ENCODE data around the gene KCNMA1.

The KCNMA1 gene

GRCh38 chr10:77027576-77027975 lies 610.0 kb downstream of the KCNMA1 start:
- no peak for FAIRE-seq

GRCh38 chr10:77027141-77027540 lies 610.5 kb downstream of the KCNMA1 start:
- FAIRE-seq = no peak

- no peak for FAIRE-seq
These were observed 611.5 kb downstream of the KCNMA1 start for GRCh38 chr10:77026148-77026547.

- no peak for FAIRE-seq
These were observed 613.1 kb downstream of the KCNMA1 start for GRCh38 chr10:77024461-77024860.

GRCh38 chr10:77023396-77023795 lies 614.2 kb downstream of the KCNMA1 start:
- no peak for FAIRE-seq

GRCh38 chr10:77022671-77023070 lies 614.9 kb downstream of the KCNMA1 start:
- no peak for FAIRE-seq

- FAIRE-seq = no peak
These were observed 615.6 kb downstream of the KCNMA1 start for GRCh38 chr10:77021966-77022490.

GRCh38 chr10:77020426-77021040 lies 617.1 kb downstream of the KCNMA1 start:
- FAIRE-seq = no peak

GRCh38 chr10:77016855-77017254 lies 620.8 kb downstream of the KCNMA1 start:
- no peak for FAIRE-seq

- no peak for FAIRE-seq
These were observed 621.3 kb downstream of the KCNMA1 start for GRCh38 chr10:77016278-77016815.

- FAIRE-seq = no peak
These were observed 622.2 kb downstream of the KCNMA1 start for GRCh38 chr10:77015360-77015759.

- no peak for FAIRE-seq
These were observed 624.7 kb downstream of the KCNMA1 start for GRCh38 chr10:77012812-77013500.

- no peak for FAIRE-seq
These were observed 625.5 kb downstream of the KCNMA1 start for GRCh38 chr10:77011874-77012811.

GRCh38 chr10:77010430-77010829 lies 627.2 kb downstream of the KCNMA1 start:
- FAIRE-seq = no peak

- FAIRE-seq = no peak
These were observed 629.8 kb downstream of the KCNMA1 start for GRCh38 chr10:77007834-77008233.

GRCh38 chr10:77006836-77007511 lies 630.6 kb downstream of the KCNMA1 start:
- FAIRE-seq = no peak

GRCh38 chr10:77005871-77006270 lies 631.7 kb downstream of the KCNMA1 start:
- no peak for FAIRE-seq

GRCh38 chr10:77004917-77005564 lies 632.6 kb downstream of the KCNMA1 start:
- no peak for FAIRE-seq

- FAIRE-seq = no peak
These were observed 634.7 kb downstream of the KCNMA1 start for GRCh38 chr10:77002872-77003271.

GRCh38 chr10:77001206-77001605 lies 636.4 kb downstream of the KCNMA1 start:
- no peak for FAIRE-seq

- FAIRE-seq = no peak
These were observed 639.2 kb downstream of the KCNMA1 start for GRCh38 chr10:76998451-76998850.

GRCh38 chr10:76997631-76998030 lies 640.0 kb downstream of the KCNMA1 start:
- FAIRE-seq = no peak

Measured in colon (tissue), 2 donors.